HL-60 (cell line): Measurements from ENCODE around the gene MOGAT3.
A peak's percentile ranks its signal among the peaks of the same experiment; 100 is the strongest.

ENCODE experiments used
- DNase-seq, 2 experiments: peaks; one replicate each; pipeline ENCODE4 v3.0.0-alpha.2; 2010 to 2020; ENCODE audit warnings: low read depth in 1 of 2, low spot score in 1 of 2
- H3K27ac ChIP-seq: fragments of 250-450 bp; sonication (Bioruptor Pico); replicated peaks from 2 replicates; pipeline ENCODE4 v1.5.1; 2020; ENCODE audit warnings: mild to moderate bottlenecking, moderate library complexity
- H3K27me3 ChIP-seq: fragments of 250-450 bp; sonication (Bioruptor Pico); 2 replicates; pipeline ENCODE4 v1.5.1; 2021; ENCODE audit warnings: mild to moderate bottlenecking, moderate library complexity; ENCODE audit not compliant: insufficient read depth, poor library complexity, severe bottlenecking
- H3K4me3 ChIP-seq: replicated peaks from 2 replicates; pipeline ENCODE4 v1.5.1; 2011; ENCODE audit warnings: mild to moderate bottlenecking, control low read depth, low read length; ENCODE audit not compliant: insufficient read depth
- CTCF ChIP-seq: IDR thresholded peaks from one replicate; pipeline ENCODE4 v1.5.1; 2011; ENCODE audit warnings: low read length, control low read depth, inconsistent platforms; ENCODE audit not compliant: insufficient read depth
- GABPA ChIP-seq: IDR thresholded peaks from 2 replicates; pipeline ENCODE4 v1.6.1; 2012; ENCODE audit warnings: low read depth
- POLR2AphosphoS5 ChIP-seq: IDR thresholded peaks from 2 replicates; pipeline ENCODE4 v1.6.1; 2012; ENCODE audit warnings: low read depth
- REST ChIP-seq: IDR thresholded peaks from 2 replicates; pipeline ENCODE4 v1.6.1; 2012; ENCODE audit warnings: low read depth; ENCODE audit not compliant: insufficient replicate concordance
- SPI1 ChIP-seq: IDR thresholded peaks from 2 replicates; pipeline ENCODE4 v1.6.1; 2012; ENCODE audit warnings: low read depth, mild to moderate bottlenecking, borderline replicate concordance

The MOGAT3 gene

GRCh38 chr7:101165075-101165957 lies 35.5 kb downstream of the MOGAT3 start, which contains the start of gene VGF:
VGF (minus strand) TSS chr7:101165569; CDS start chr7:101164843, 726 bp downstream.
- TF ChIP-seq SPI1 (peak; percentile 49; the same call in 1 of the 2 replicates), REST (peak; percentile 99), POLR2AphosphoS5 (no peak), GABPA (no peak), CTCF (no peak)
- H3K4me3 ChIP-seq, result peak within 1 kb of the TSS; percentile 24
- peak; percentile 86 to 93 for DNase-seq
- peaks cover 52% of the 10 kb centered on the region for H3K27me3 ChIP-seq
- no peak within 1 kb of the TSS for H3K27ac ChIP-seq

GRCh38 chr7:101164071-101164840 lies 36.6 kb downstream of the MOGAT3 start:
- H3K27me3 ChIP-seq, result peaks cover 43% of the 10 kb centered on the region
- TF ChIP-seq REST (peak; percentile 92), POLR2AphosphoS5 (no peak)
- DNase-seq, result no peak
- peak overlapping the region; percentile 32; the same call in 1 of the 2 replicates for H3K4me3 ChIP-seq
- H3K27ac ChIP-seq, result no peak overlapping the region

GRCh38 chr7:101163279-101164070 lies 37.4 kb downstream of the MOGAT3 start:
- peak in 1 of 2 experiments; percentile 40 for DNase-seq
- Histone ChIP-seq H3K27ac (no peak overlapping the region), H3K27me3 (peaks cover 35% of the 10 kb centered on the region), H3K4me3 (peak overlapping the region; percentile 32)
- TF ChIP-seq POLR2AphosphoS5 (no peak), SPI1 (no peak)

- peaks cover 29% of the 10 kb centered on the region for H3K27me3 ChIP-seq
- peak in 1 of 2 experiments; percentile 50 for DNase-seq
- no peak overlapping the region for H3K27ac ChIP-seq
- TF ChIP-seq REST (no peak), SPI1 (no peak), GABPA (no peak), CTCF (no peak), POLR2AphosphoS5 (no peak)
- peak overlapping the region; percentile 32 for H3K4me3 ChIP-seq
Observed at GRCh38 chr7:101162551-101163278, 38.1 kb downstream of the MOGAT3 start.
